Activated CD4-positive, alpha-beta T cell treated with anti-CD3 and anti-CD28 coated beads for 36 hours (primary cell): ENCODE data around the gene LAMC1. TPM values are rescaled to one million over a fixed set of nuclear protein-coding genes. Genes with fewer than 3 reads are reported as not detected.

Experiments used
- ATAC-seq: fragments of 200-7000 bp; cut with Tn5 transposase; one replicate; pipeline ENCODE4 v1.10.0; 2021; ENCODE audit warnings: mild to moderate bottlenecking, moderate library complexity
- CTCF ChIA-PET: fragments of 350-600 bp; sonication (Branson Sonifier 250); formaldehyde crosslinking; loops from one replicate; lab custom pipeline; 2021; ENCODE audit warnings: antibody characterized with exemption; lab: Charles Lee
- POLR2A ChIA-PET: fragments of 350-600 bp; sonication (Branson Sonifier 250); formaldehyde crosslinking; loops from one replicate; lab custom pipeline; 2021; ENCODE audit warnings: antibody characterized with exemption, inconsistent platforms; lab: Charles Lee
- DNase-seq: peaks from one replicate; pipeline ENCODE4 v3.0.0-alpha.2; 2020
- H3K27ac Mint-ChIP-seq: one replicate; pipeline ENCODE4 v1.8.0; 2021; ENCODE audit warnings: mixed read lengths
- H3K27me3 Mint-ChIP-seq: one replicate; pipeline ENCODE4 v1.8.0; 2021; ENCODE audit warnings: mixed read lengths
- H3K36me3 Mint-ChIP-seq: one replicate; pipeline ENCODE4 v1.8.0; 2021; ENCODE audit warnings: low read depth, mixed read lengths
- H3K4me1 Mint-ChIP-seq: one replicate; pipeline ENCODE4 v1.8.0; 2021; ENCODE audit warnings: mixed read lengths
- H3K4me3 Mint-ChIP-seq: one replicate; pipeline ENCODE4 v1.8.0; 2021; ENCODE audit warnings: mild to moderate bottlenecking, moderate library complexity, mixed read lengths
- H3K9me3 Mint-ChIP-seq: one replicate; pipeline ENCODE4 v1.8.0; 2021; ENCODE audit warnings: low read depth, mixed read lengths
- intact Hi-C, 2 experiments: fragments of 100-400 bp; cut with DNase I in 1 of 2; cut with micrococcal nuclease in 1 of 2; formaldehyde crosslinking; loops; one replicate each; pipeline versions ENCODE4 v1.14.2 to v1.15.1; 2022 to 2024; cut with DNase I, micrococcal nuclease
- total RNA-seq, 2 experiments: library from RNA; stranded (reverse); gene quantifications; one replicate each; pipeline ENCODE4 v1.2.3, GENCODE V29; 2021

LAMC1 gene
- total RNA-seq, 2 experiments from 2014 or later, result 0.25 to 0.46 TPM

- Mint-ChIP-seq H3K27me3 (peaks cover 28% of the 10 kb centered on the region), H3K4me1 (no peaks in the 10 kb centered on the region), H3K27ac (no peak overlapping the region), H3K9me3 (no peaks in the 10 kb centered on the region), H3K36me3 (no peaks in the 10 kb centered on the region), H3K4me3 (no peak overlapping the region)
- no peak for DNase-seq
- ChIA-PET POLR2A (no interaction called here), CTCF (interaction anchor here (1.4 kb wide), 1 partner anchor 11 kb away, joined by 3 read pairs; no protein-coding TSS in a partner anchor)
- intact Hi-C loops, result no loop called here
- ATAC-seq, result no peak
These were observed 24.7 kb upstream of the LAMC1 start for GRCh38 chr1:182998482-182998881.

- H3K9me3 Mint-ChIP-seq, result no peaks in the 10 kb centered on the region
- intact Hi-C loops, result no loop called here
- ChIA-PET CTCF (interaction anchor here (0.9 to 1.1 kb wide), 2 partner anchors 16 to 32 kb away, joined by 3 to 4 read pairs; no protein-coding TSS in a partner anchor), POLR2A (no interaction called here)
- no peaks in the 10 kb centered on the region for H3K4me1 Mint-ChIP-seq
- H3K27me3 Mint-ChIP-seq, result peaks cover 40% of the 10 kb centered on the region
- no peak overlapping the region for H3K27ac Mint-ChIP-seq
- ATAC-seq (no peak), DNase-seq (no peak)
- no peaks in the 10 kb centered on the region for H3K36me3 Mint-ChIP-seq
- H3K4me3 Mint-ChIP-seq, result no peak overlapping the region
These were observed 22.9 kb upstream of the LAMC1 start for GRCh38 chr1:183000167-183000962.

DNA sequence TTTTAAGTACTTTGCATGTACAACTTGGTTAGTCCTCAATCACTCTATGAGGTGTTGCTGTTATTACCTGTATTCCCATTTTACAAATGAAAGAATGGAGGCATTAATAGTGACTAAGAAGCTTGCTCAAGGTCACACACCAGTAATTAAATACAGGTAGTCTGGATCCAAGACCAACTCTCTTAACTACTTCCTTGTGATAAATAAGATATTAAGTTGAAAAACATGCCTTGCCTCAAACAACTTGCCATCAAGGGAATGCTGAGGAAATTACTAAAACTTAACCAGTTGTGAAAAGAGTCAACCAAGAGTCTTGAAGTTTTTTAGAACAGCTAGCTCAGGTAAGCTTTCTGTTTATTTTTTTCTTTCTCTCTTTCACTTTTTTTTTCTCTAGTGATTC is 21.0 kb upstream of the LAMC1 start:
- peaks cover 37% of the 10 kb centered on the region for H3K27me3 Mint-ChIP-seq
- H3K27ac Mint-ChIP-seq, result no peak overlapping the region
- no peaks in the 10 kb centered on the region for H3K36me3 Mint-ChIP-seq
- ChIA-PET POLR2A (no interaction called here), CTCF (interaction anchor here (0.7 kb wide), 1 partner anchor 93 kb away, joined by 3 read pairs; no protein-coding TSS in a partner anchor)
- intact Hi-C loops, result no loop called here
- H3K4me3 Mint-ChIP-seq, result no peak overlapping the region
- no peaks in the 10 kb centered on the region for H3K4me1 Mint-ChIP-seq
- DNase-seq (no peak), ATAC-seq (no peak)
- no peaks in the 10 kb centered on the region for H3K9me3 Mint-ChIP-seq

- no peak for ATAC-seq
- Mint-ChIP-seq H3K27ac (no peak overlapping the region), H3K4me1 (no peaks in the 10 kb centered on the region), H3K4me3 (no peak overlapping the region), H3K27me3 (peaks cover 38% of the 10 kb centered on the region), H3K36me3 (no peaks in the 10 kb centered on the region), H3K9me3 (no peaks in the 10 kb centered on the region)
- ChIA-PET POLR2A (no interaction called here), CTCF (interaction anchor here (0.6 to 0.7 kb wide), 2 partner anchors 15 to 405 kb away, joined by 3 to 4 read pairs; no protein-coding TSS in a partner anchor)
- no peak for DNase-seq
- intact Hi-C loops, result no loop called here
These were observed 20.4 kb upstream of the LAMC1 start for GRCh38 chr1:183002797-183003196.

DNA sequence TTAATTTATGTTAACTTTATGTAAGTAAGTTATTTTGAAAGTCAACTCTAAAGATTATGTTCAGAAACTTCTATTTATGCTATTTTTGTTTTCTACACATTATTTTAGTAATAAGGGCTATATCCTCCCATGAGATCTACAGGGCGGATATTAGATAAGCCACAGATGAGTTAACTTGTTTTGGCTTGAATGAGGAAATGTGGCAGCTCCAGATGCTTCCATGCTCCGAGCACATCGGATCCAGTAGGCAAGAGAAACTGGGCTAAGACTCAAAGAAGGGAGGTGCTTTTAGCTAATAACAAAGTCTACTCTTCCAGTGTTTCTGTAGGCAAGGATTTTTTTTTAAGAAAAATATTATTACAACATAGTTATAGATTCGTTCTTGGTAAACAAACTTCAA is 20.0 kb upstream of the LAMC1 start:
- ATAC-seq (no peak), DNase-seq (no peak)
- Mint-ChIP-seq H3K4me1 (no peaks in the 10 kb centered on the region), H3K4me3 (no peak overlapping the region), H3K27ac (no peak overlapping the region), H3K36me3 (no peaks in the 10 kb centered on the region), H3K27me3 (peaks cover 35% of the 10 kb centered on the region), H3K9me3 (no peaks in the 10 kb centered on the region)
- intact Hi-C loops, result no loop called here
- CTCF ChIA-PET, result interaction anchor here (0.6 to 0.7 kb wide), 2 partner anchors 16 to 405 kb away, joined by 3 to 4 read pairs; no protein-coding TSS in a partner anchor
- POLR2A ChIA-PET, result no interaction called here

- ChIA-PET CTCF (no interaction called here), POLR2A (no interaction called here)
- intact Hi-C loops, result no loop called here
- ATAC-seq, result no peak
- H3K27me3 Mint-ChIP-seq, result peaks cover 35% of the 10 kb centered on the region
- no peaks in the 10 kb centered on the region for H3K36me3 Mint-ChIP-seq
- H3K9me3 Mint-ChIP-seq, result no peaks in the 10 kb centered on the region
- DNase-seq, result no peak
- no peaks in the 10 kb centered on the region for H3K4me1 Mint-ChIP-seq
- H3K4me3 Mint-ChIP-seq, result no peak overlapping the region
- H3K27ac Mint-ChIP-seq, result no peak overlapping the region
These were observed 19.1 kb upstream of the LAMC1 start for GRCh38 chr1:183004141-183004540.

GRCh38 chr1:183011859-183012258 is 11.4 kb upstream of the LAMC1 start:
- no peak overlapping the region for H3K4me3 Mint-ChIP-seq
- intact Hi-C loops, result no loop called here

GRCh38 chr1:183012301-183012994 is 10.8 kb upstream of the LAMC1 start:
- no peak for DNase-seq
- Mint-ChIP-seq H3K27me3 (peaks cover 24% of the 10 kb centered on the region), H3K9me3 (peaks cover 11% of the 10 kb centered on the region), H3K27ac (no peak overlapping the region), H3K36me3 (peaks cover 4% of the 10 kb centered on the region), H3K4me1 (no peaks in the 10 kb centered on the region), H3K4me3 (no peak overlapping the region)
- no peak for ATAC-seq
- ChIA-PET CTCF (no interaction called here), POLR2A (no interaction called here)
- intact Hi-C loops, result no loop called here

More at GRCh38 chr1:183011859-183012258, 11.4 kb upstream of the LAMC1 start:
- Mint-ChIP-seq H3K4me1 (no peaks in the 10 kb centered on the region), H3K27me3 (peaks cover 24% of the 10 kb centered on the region), H3K9me3 (peaks cover 11% of the 10 kb centered on the region), H3K27ac (no peak overlapping the region), H3K36me3 (peaks cover 4% of the 10 kb centered on the region)
- no peak for DNase-seq
- ChIA-PET POLR2A (no interaction called here), CTCF (no interaction called here)
- no peak for ATAC-seq

- ChIA-PET CTCF (no interaction called here), POLR2A (no interaction called here)
- intact Hi-C loops, result no loop called here
- H3K27ac Mint-ChIP-seq, result no peak overlapping the region
- H3K9me3 Mint-ChIP-seq, result peaks cover 4% of the 10 kb centered on the region
- H3K36me3 Mint-ChIP-seq, result no peaks in the 10 kb centered on the region
- no peak for ATAC-seq
- H3K4me3 Mint-ChIP-seq, result no peak overlapping the region
- peaks cover 8% of the 10 kb centered on the region for H3K4me1 Mint-ChIP-seq
- peaks cover 41% of the 10 kb centered on the region for H3K27me3 Mint-ChIP-seq
- no peak for DNase-seq
These were observed 4.0 kb upstream of the LAMC1 start for GRCh38 chr1:183019139-183019740.

- Mint-ChIP-seq H3K27ac (no peak overlapping the region), H3K36me3 (no peaks in the 10 kb centered on the region), H3K9me3 (peaks cover 4% of the 10 kb centered on the region), H3K4me3 (no peak overlapping the region), H3K27me3 (peaks cover 47% of the 10 kb centered on the region), H3K4me1 (peaks cover 10% of the 10 kb centered on the region)
- ATAC-seq (no peak), DNase-seq (no peak)
- ChIA-PET POLR2A (no interaction called here), CTCF (no interaction called here)
- intact Hi-C loops, result loop anchor here (5.0 to 10.0 kb wide), 5 partner anchors 58 to 615 kb away; partner anchors contain the start of genes ARPC5 (in 1 of the 2), LAMC2 (in 1 of the 2) and SMG7 (in 1 of the 2)
These were observed 3.4 kb upstream of the LAMC1 start for GRCh38 chr1:183019860-183020259.

GRCh38 chr1:183021405-183022201 is 1.6 kb upstream of the LAMC1 start:
- Mint-ChIP-seq H3K4me3 (no peak overlapping the region), H3K27ac (no peak overlapping the region), H3K9me3 (peaks cover 2% of the 10 kb centered on the region), H3K27me3 (peaks cover 55% of the 10 kb centered on the region), H3K36me3 (no peaks in the 10 kb centered on the region), H3K4me1 (peaks cover 10% of the 10 kb centered on the region)
- CTCF ChIA-PET, result no interaction called here
- ATAC-seq, result no peak
- intact Hi-C loops, result loop anchor here (5.0 to 10.0 kb wide), 5 partner anchors 59 to 613 kb away; partner anchors contain the start of genes ARPC5 (in 1 of the 2), LAMC2 (in 1 of the 2) and SMG7 (in 1 of the 2)
- POLR2A ChIA-PET, result no interaction called here
- no peak for DNase-seq
